Activated T-helper 2 cell treated with anti-CD3 and anti-CD28 coated beads, Interferon-gamma antibody, Interleukin-2, Interleukin-4, amounts not matched to agents 10 μg/mL and 5 μg/mL and 100 μg/mL, durations not matched to agents 14 hours and 24 hours and 36 hours (primary cell): Measurements from ENCODE around the gene SMPD3. TPM values are rescaled to one million over a fixed set of nuclear protein-coding genes. Genes with fewer than 3 reads are reported as not detected.

ENCODE experiments used
- DNase-seq: peaks from one replicate; pipeline ENCODE4 v3.0.0; 2021; ENCODE audit warnings: low spot score
- H3K27ac Mint-ChIP-seq: one replicate; pipeline ENCODE4 v1.8.0; 2021; ENCODE audit warnings: mixed read lengths
- H3K27me3 Mint-ChIP-seq: one replicate; pipeline ENCODE4 v1.8.0; 2021; ENCODE audit warnings: low read depth, mixed read lengths
- H3K36me3 Mint-ChIP-seq: one replicate; pipeline ENCODE4 v1.8.0; 2021; ENCODE audit warnings: low read depth, mixed read lengths
- H3K4me1 Mint-ChIP-seq: one replicate; pipeline ENCODE4 v1.8.0; 2021; ENCODE audit warnings: low read depth, mixed read lengths
- H3K4me3 Mint-ChIP-seq: one replicate; pipeline ENCODE4 v1.8.0; 2021; ENCODE audit warnings: low read depth, mild to moderate bottlenecking, moderate library complexity, mixed read lengths
- H3K9me3 Mint-ChIP-seq: one replicate; pipeline ENCODE4 v1.8.0; 2021; ENCODE audit warnings: mixed read lengths
- intact Hi-C: fragments of 100-400 bp; cut with micrococcal nuclease; formaldehyde crosslinking; loops from one replicate; pipeline ENCODE4 v1.15.1; 2023
- total RNA-seq: library from RNA; stranded (reverse); gene quantifications from 2 replicates; pipeline ENCODE4 v1.2.3, GENCODE V29; 2022

SMPD3 gene
- total RNA-seq, 1 donor from 2014 or later, result 0.07 TPM

- Mint-ChIP-seq H3K4me3 (no peak overlapping the region), H3K9me3 (no peaks in the 10 kb centered on the region), H3K4me1 (peaks cover 4% of the 10 kb centered on the region), H3K36me3 (no peaks in the 10 kb centered on the region), H3K27me3 (peaks cover 45% of the 10 kb centered on the region), H3K27ac (no peak overlapping the region)
- no peak for DNase-seq
- intact Hi-C loops, result loop anchor here (5.0 kb wide), 1 partner anchor 210 kb away; the partner anchor contains the start of gene ESRP2
Measured at GRCh38 chr16:68446681-68447652, 1.3 kb downstream of the SMPD3 start.

DNA sequence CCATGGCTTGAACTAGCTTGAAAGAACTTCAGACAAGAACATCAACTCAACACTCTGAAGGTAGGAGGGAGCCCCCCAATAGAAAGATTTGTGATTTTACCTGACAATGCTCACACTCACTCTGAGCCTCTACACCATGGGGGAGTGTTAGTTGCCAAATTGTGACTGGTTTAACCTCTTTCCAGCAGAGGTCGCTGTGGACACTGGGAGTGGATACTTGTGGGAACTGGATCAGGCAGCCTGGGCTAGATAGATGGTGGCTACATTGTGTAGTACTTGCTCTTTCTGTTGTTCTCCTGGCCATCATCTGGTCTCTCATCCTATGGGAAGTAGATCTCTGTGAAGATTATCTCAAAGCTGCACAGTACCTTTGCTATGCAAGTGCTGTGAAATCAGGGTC lies 2.9 kb downstream of the SMPD3 start:
- peak; percentile 53 for DNase-seq
- Mint-ChIP-seq H3K27ac (no peak overlapping the region), H3K27me3 (peaks cover 46% of the 10 kb centered on the region), H3K9me3 (no peaks in the 10 kb centered on the region), H3K4me1 (peaks cover 4% of the 10 kb centered on the region), H3K4me3 (no peak overlapping the region), H3K36me3 (no peaks in the 10 kb centered on the region)
- intact Hi-C loops, result loop anchor here (2.0 to 5.0 kb wide), 2 partner anchors 65 to 208 kb away; partner anchors contain the start of gene ESRP2

DNA sequence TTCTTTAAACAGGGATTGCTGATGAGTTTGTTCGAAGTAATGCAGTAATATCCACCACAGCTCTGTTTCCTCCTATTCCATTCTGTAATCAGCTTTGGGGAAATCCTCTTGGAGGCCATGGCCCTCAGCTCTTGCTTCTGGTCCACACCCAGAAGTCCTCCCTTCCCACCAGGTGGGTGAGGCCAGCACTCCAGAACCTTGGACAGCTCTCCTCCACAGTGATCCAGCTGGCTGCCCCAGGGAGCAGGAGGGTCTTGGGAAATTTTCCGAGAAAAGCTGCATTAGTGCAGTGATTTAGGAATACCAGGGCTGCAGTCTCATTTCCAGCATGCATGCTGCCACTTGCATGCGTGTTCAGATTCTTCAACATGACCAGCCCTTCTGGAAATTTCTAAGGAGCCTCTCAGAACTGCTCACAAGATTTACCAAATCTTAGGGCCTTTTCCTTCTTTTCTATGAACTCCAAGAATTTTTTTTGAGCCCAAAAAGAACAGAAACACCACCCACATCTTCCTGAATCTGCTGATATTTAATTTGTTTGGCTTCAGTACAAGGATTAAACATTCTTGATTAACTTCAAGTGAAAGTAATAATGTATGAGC lies 4.2 kb downstream of the SMPD3 start:
- intact Hi-C loops, result loop anchor here (2.0 kb wide), 1 partner anchor 67 kb away; no protein-coding TSS in a partner anchor
- Mint-ChIP-seq H3K9me3 (no peaks in the 10 kb centered on the region), H3K27ac (no peak overlapping the region), H3K27me3 (peaks cover 49% of the 10 kb centered on the region), H3K4me1 (peaks cover 2% of the 10 kb centered on the region), H3K36me3 (no peaks in the 10 kb centered on the region), H3K4me3 (no peak overlapping the region)
- DNase-seq, result no peak

DNA sequence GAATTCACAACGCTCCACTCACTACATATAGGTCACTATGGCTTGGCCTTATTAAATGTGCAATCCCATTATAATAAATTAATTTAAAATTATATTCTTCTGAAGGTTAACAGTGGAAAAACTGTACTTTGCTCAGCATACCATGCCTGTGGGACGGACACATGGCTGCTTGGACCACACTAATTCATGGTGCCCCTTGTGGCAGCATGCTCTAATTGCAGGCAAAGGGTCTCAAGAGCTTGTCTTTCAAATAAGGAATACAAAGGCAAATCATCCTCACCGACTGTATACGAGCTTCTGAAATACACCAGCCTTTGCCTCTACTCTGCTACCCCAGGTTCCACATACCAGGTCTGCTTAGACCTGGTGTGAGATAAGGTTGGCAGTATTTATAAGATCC lies 11.7 kb downstream of the SMPD3 start:
- Mint-ChIP-seq H3K9me3 (peaks cover 13% of the 10 kb centered on the region), H3K27me3 (peaks cover 46% of the 10 kb centered on the region), H3K4me1 (peaks cover 5% of the 10 kb centered on the region), H3K27ac (no peak overlapping the region), H3K36me3 (no peaks in the 10 kb centered on the region), H3K4me3 (no peak overlapping the region)
- intact Hi-C loops, result no loop called here
- DNase-seq, result no peak

- Mint-ChIP-seq H3K9me3 (peaks cover 13% of the 10 kb centered on the region), H3K4me1 (peaks cover 5% of the 10 kb centered on the region), H3K27me3 (peaks cover 44% of the 10 kb centered on the region), H3K4me3 (no peak overlapping the region), H3K27ac (no peak overlapping the region), H3K36me3 (no peaks in the 10 kb centered on the region)
- intact Hi-C loops, result no loop called here
- no peak for DNase-seq
Measured at GRCh38 chr16:68434624-68435210, 13.6 kb downstream of the SMPD3 start.

- H3K27me3 Mint-ChIP-seq, result peaks cover 31% of the 10 kb centered on the region
- H3K27ac Mint-ChIP-seq, result no peak overlapping the region
- H3K4me3 Mint-ChIP-seq, result no peak overlapping the region
- no peaks in the 10 kb centered on the region for H3K36me3 Mint-ChIP-seq
- DNase-seq, result no peak
- intact Hi-C loops, result no loop called here
- peaks cover 5% of the 10 kb centered on the region for H3K4me1 Mint-ChIP-seq
- peaks cover 13% of the 10 kb centered on the region for H3K9me3 Mint-ChIP-seq
Measured at GRCh38 chr16:68433316-68433715, 15.0 kb downstream of the SMPD3 start.

- Mint-ChIP-seq H3K4me3 (no peak overlapping the region), H3K27ac (no peak overlapping the region), H3K27me3 (peaks cover 35% of the 10 kb centered on the region), H3K4me1 (peaks cover 5% of the 10 kb centered on the region), H3K9me3 (peaks cover 13% of the 10 kb centered on the region), H3K36me3 (no peaks in the 10 kb centered on the region)
- intact Hi-C loops, result no loop called here
- no peak for DNase-seq
Measured at GRCh38 chr16:68432701-68433100, 15.6 kb downstream of the SMPD3 start.

DNA sequence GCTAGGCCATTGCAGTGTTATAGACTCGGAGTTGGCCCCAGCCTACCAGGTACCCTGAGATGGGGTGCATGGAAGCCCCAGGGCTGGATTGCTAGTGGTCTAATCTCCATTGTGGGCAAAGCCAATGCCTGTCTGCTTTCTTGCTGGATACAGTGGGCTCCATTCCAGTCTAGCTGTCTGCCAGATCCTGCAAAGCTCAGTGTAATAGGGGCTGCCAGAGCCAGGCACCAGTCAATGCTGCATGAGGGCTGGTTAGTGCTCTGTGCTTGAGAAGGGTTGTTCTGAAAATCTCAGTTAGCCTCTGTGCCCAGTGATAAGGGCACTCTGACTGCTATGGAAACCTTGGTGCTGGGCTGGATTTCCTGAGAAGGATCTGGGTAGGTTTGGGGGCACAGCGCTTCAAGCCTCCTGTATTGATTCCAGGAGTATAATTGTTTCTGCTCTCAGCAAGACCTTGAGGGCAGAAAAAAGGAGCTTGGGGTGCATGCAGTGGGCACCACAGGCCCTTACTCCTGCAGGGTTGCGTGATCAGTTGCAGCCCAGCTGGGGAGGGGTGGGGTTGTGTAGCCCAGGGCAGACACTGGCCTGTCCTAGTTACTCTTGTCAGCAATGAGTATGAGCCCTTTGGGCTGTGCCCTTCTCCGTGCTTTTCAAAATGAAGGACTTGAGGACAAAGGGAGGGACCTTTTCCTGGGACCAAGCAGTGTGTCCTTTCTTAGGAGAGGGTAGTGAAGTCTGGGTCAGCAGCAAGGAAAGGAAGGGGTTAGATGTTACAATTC lies 19.0 kb downstream of the SMPD3 start:
- Mint-ChIP-seq H3K36me3 (no peaks in the 10 kb centered on the region), H3K27me3 (peaks cover 39% of the 10 kb centered on the region), H3K4me1 (no peaks in the 10 kb centered on the region), H3K4me3 (no peak overlapping the region), H3K27ac (no peak overlapping the region), H3K9me3 (no peaks in the 10 kb centered on the region)
- no peak for DNase-seq
- intact Hi-C loops, result no loop called here

GRCh38 chr16:68427649-68428303 lies 20.5 kb downstream of the SMPD3 start:
- no peak for DNase-seq
- no peaks in the 10 kb centered on the region for H3K36me3 Mint-ChIP-seq
- H3K4me1 Mint-ChIP-seq, result no peaks in the 10 kb centered on the region
- intact Hi-C loops, result no loop called here
- H3K9me3 Mint-ChIP-seq, result no peaks in the 10 kb centered on the region
- no peak overlapping the region for H3K27ac Mint-ChIP-seq
- H3K4me3 Mint-ChIP-seq, result no peak overlapping the region
- peaks cover 37% of the 10 kb centered on the region for H3K27me3 Mint-ChIP-seq

GRCh38 chr16:68426347-68426652 lies 22.0 kb downstream of the SMPD3 start:
- H3K9me3 Mint-ChIP-seq, result no peaks in the 10 kb centered on the region
- H3K27me3 Mint-ChIP-seq, result peaks cover 40% of the 10 kb centered on the region
- H3K36me3 Mint-ChIP-seq, result no peaks in the 10 kb centered on the region
- intact Hi-C loops, result no loop called here
- H3K27ac Mint-ChIP-seq, result no peak overlapping the region
- H3K4me1 Mint-ChIP-seq, result no peaks in the 10 kb centered on the region
- no peak overlapping the region for H3K4me3 Mint-ChIP-seq
- no peak for DNase-seq

DNA sequence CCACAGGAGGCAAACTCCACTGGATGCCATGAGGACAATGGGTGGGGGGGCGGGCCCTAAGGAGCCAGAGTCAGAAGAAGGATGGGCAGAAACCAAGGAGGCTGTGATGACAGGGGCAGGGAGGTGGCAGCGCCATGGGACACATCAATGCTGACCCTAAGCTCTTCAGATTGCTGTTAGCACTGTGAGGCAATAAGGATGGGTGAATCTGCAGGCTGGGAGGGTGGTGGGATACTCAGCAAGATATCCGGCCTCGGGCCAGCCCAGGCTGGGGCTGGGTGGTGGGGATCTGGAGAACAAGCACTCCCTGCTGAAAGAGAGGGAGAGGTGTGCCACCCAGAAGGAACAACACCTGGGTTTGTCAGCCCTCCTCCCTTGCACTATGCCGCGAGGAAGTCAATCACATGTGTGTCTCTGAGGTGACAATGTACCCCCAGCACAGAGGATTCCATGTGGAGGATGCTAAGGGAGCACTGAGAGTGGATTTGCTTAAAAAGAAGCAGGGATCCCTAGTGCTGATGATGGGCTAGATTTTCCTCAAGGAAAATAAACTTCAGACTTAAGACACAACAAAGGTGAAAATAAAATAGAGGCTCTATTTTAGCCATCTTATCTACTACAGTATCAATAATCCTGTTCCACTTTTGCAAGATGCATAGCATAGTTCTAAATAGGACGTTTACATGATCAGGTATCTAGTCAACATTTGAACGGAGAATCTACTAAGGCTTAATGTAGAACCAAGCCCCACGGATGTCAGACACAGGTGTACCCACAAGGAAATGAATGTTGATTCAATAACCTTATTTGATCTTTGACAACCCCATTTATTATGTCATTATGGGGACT lies 22.6 kb downstream of the SMPD3 start:
- Mint-ChIP-seq H3K4me1 (no peaks in the 10 kb centered on the region), H3K27me3 (peaks cover 37% of the 10 kb centered on the region), H3K36me3 (no peaks in the 10 kb centered on the region), H3K4me3 (no peak overlapping the region), H3K27ac (no peak overlapping the region), H3K9me3 (no peaks in the 10 kb centered on the region)
- DNase-seq, result no peak
- intact Hi-C loops, result no loop called here
